Activated CD8-positive, alpha-beta memory T cell treated with anti-CD3 and anti-CD28 coated beads, Interleukin-2, amount 50 U/mL, for 48 hours (primary cell): ENCODE data around the gene EXOC3L2.
"Not testable (repeated sequence)": the region's sequence is repeated elsewhere in the genome, so short reads cannot be mapped to it uniquely, and the experiment has no call there.

Source experiments
- DNase-seq: peaks from one replicate; pipeline ENCODE4 v3.0.0-alpha.2; 2020

Gene EXOC3L2

GRCh38 chr19:45255611-45256157, 10.5 kb upstream of the EXOC3L2 start:
- DNase-seq, result no peak

GRCh38 chr19:45254044-45254531, 8.9 kb upstream of the EXOC3L2 start:
- DNase-seq, result no peak

GRCh38 chr19:45253396-45254027, 8.3 kb upstream of the EXOC3L2 start:
- no peak for DNase-seq

- peak; percentile 60 for DNase-seq
These were observed 6.5 kb upstream of the EXOC3L2 start for GRCh38 chr19:45251452-45252354.

- DNase-seq, result peak; percentile 80
These were observed 5.7 kb upstream of the EXOC3L2 start, which contains the start of gene MARK4 for GRCh38 chr19:45250832-45251451. Gene MARK4, plus strand, starts transcription at chr19:45251271. Its CDS starts 318 bp downstream, at chr19:45251589.

- DNase-seq, result no peak
These were observed 5.1 kb upstream of the EXOC3L2 start for GRCh38 chr19:45250216-45250831.

GRCh38 chr19:45249261-45250033, 4.2 kb upstream of the EXOC3L2 start:
- DNase-seq, result no peak

- no peak for DNase-seq
These were observed 1.9 kb upstream of the EXOC3L2 start for GRCh38 chr19:45247136-45247535.

GRCh38 chr19:45245826-45246225, 619 bp upstream of the EXOC3L2 start:
- DNase-seq, result no peak

- DNase-seq, result no peak
These were observed 943 bp downstream of the EXOC3L2 start for GRCh38 chr19:45244133-45244794.

- no peak for DNase-seq
These were observed 2.0 kb downstream of the EXOC3L2 start for GRCh38 chr19:45243144-45243732.

GRCh38 chr19:45238556-45238955, 6.7 kb downstream of the EXOC3L2 start:
- no peak for DNase-seq

- no peak for DNase-seq
These were observed 9.7 kb downstream of the EXOC3L2 start for GRCh38 chr19:45235485-45235884.

GRCh38 chr19:45234089-45234869, 10.9 kb downstream of the EXOC3L2 start:
- no peak for DNase-seq

- DNase-seq, result no peak
These were observed 13.3 kb downstream of the EXOC3L2 start for GRCh38 chr19:45231891-45232290.

GRCh38 chr19:45229056-45229455, 16.2 kb downstream of the EXOC3L2 start:
- not testable (repeated sequence) for DNase-seq

- DNase-seq, result no peak
These were observed 20.6 kb downstream of the EXOC3L2 start for GRCh38 chr19:45224645-45225044.

- no peak for DNase-seq
These were observed 21.3 kb downstream of the EXOC3L2 start for GRCh38 chr19:45223879-45224278.

GRCh38 chr19:45222724-45223123, 22.5 kb downstream of the EXOC3L2 start:
- DNase-seq, result no peak
